Fibroblast of the aortic adventitia (primary cell): ENCODE measurements around the gene SERPINA3. TPM values are rescaled to one million over a fixed set of nuclear protein-coding genes. Genes with fewer than 3 reads are reported as not detected.

Experiments
- DNase-seq: peaks from one replicate; pipeline ENCODE4 v3.0.0-alpha.2; 2010; ENCODE audit warnings: low read depth
- H3K4me3 ChIP-seq: 2 replicates; pipeline ENCODE4 v1.5.1; 2011; ENCODE audit warnings: low read depth, mild to moderate bottlenecking, control low read depth, low read length, moderate library complexity
- total RNA-seq: library from RNA; depleted of rRNA; stranded (reverse); fragments of >200 nt; gene quantifications from 2 replicates; pipeline ENCODE4 v1.2.3, GENCODE V29; 2012; ENCODE audit warnings: low replicate concordance
- TF ChIP-seq, protein P1 (sequence below): IDR thresholded peaks from 2 replicates; pipeline ENCODE4 v1.5.1; 2011; ENCODE audit warnings: mild to moderate bottlenecking, low read length, control low read depth, inconsistent platforms; ENCODE audit not compliant: insufficient read depth

Gene SERPINA3
- total RNA-seq, 1 donor, result 13.6 TPM

DNA sequence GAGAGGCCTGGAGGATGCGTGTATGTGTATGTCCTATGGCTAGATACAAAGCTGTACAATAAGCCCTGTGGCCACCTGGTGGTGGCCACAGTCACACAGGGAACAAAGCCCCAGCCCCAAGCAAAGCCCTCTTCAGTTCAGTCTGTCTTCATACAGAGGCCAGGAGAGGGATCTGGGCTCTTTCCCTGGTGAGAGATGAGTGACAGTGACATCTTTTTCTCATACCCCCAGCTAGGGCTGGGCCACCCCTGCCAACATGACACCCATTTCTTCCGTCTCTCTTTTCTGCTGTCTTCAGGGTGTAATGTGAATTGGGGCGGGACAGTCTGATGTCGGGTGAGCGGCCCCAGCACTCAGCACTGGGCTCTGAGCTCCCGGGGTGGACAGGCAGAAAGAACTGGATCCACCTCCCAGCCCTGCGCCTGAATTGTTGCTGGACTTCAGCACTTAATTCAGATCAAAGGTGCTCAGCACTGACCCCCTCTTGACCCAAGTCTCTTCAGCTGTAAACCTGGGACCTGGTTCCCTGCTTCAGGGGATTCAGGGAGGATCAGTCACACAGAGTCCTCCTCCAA, 59.8 kb downstream of the SERPINA3 start:
- H3K4me3 ChIP-seq, result no peak overlapping the region
- no peak for DNase-seq
- TF ChIP-seq, protein P1, sequence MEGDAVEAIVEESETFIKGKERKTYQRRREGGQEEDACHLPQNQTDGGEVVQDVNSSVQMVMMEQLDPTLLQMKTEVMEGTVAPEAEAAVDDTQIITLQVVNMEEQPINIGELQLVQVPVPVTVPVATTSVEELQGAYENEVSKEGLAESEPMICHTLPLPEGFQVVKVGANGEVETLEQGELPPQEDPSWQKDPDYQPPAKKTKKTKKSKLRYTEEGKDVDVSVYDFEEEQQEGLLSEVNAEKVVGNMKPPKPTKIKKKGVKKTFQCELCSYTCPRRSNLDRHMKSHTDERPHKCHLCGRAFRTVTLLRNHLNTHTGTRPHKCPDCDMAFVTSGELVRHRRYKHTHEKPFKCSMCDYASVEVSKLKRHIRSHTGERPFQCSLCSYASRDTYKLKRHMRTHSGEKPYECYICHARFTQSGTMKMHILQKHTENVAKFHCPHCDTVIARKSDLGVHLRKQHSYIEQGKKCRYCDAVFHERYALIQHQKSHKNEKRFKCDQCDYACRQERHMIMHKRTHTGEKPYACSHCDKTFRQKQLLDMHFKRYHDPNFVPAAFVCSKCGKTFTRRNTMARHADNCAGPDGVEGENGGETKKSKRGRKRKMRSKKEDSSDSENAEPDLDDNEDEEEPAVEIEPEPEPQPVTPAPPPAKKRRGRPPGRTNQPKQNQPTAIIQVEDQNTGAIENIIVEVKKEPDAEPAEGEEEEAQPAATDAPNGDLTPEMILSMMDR, result peak; percentile 52

DNA sequence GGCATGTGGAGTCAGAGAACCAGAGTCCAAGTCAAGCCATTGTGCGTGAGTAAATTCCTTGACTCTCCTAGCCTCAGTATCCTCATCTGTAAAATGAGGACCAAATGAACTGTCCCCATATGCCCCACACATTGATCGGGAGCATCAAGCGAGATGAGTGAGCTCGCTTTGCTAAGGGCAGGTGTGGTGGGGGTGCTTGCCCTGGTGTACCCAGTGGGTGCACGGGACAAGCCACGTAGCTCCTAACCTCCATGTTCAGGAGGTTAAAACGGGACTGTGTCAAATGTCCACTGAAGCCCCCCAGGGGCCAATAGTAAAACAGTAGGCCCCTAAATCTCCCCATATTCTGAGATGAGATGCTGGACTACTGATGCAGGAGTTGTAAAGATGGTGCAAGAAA, 60.9 kb downstream of the SERPINA3 start:
- TF ChIP-seq, protein P1, result no peak
- no peak for DNase-seq
- H3K4me3 ChIP-seq, result no peak overlapping the region

Other genes with a start within 250 kb of the SERPINA3 start
- not detected in 2 replicates for gene SERPINA2, start 245.7 kb upstream of the SERPINA3 start, total RNA-seq
- not detected in 2 replicates for gene SERPINA1, start 223.8 kb upstream of the SERPINA3 start, total RNA-seq
- not detected in 2 replicates for gene SERPINA11, start 159.6 kb upstream of the SERPINA3 start, total RNA-seq
- not detected in 2 replicates for gene SERPINA9, start 136.2 kb upstream of the SERPINA3 start, total RNA-seq
- gene SERPINA12, start 102.9 kb upstream of the SERPINA3 start, total RNA-seq, result not detected in 2 replicates
- not detected in 2 replicates for gene SERPINA4, start 50.9 kb upstream of the SERPINA3 start, total RNA-seq
- 0.09 TPM in 1 of 2 replicates, not detected in the other for gene SERPINA5, start 31.0 kb upstream of the SERPINA3 start, total RNA-seq
- 2.1 and 2.5 TPM in 2 replicates for gene GSC, start 157.7 kb downstream of the SERPINA3 start, total RNA-seq